Measurements from ENCODE around the gene FNBP1L. TPM values are rescaled to one million over a fixed set of nuclear protein-coding genes. Genes with fewer than 3 reads are reported as not detected.

Gene FNBP1L
- polyA plus RNA-seq, 3 donors: 101 to 125 (median 108) TPM

DNA sequence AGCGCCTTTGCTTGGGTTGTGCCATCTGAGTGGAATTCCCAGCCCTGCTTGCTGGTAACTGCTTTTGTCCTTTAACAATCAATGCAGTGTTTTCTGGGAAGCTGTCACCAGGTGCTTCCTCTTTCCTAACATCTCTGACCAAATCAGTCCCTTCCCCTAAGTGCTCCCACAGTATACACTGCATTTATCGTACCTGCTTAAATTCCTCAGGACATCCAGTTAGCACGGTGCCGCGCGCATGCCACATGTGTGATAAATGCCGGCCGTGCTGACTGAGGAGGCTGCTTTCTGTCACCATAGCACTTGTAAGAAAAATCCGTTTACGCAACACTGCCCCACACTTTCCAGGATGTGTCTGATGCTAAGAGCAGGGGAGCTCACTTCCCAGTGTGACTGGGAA lies 118.3 kb downstream of the FNBP1L start:
- DNase-seq: no peak

DNA sequence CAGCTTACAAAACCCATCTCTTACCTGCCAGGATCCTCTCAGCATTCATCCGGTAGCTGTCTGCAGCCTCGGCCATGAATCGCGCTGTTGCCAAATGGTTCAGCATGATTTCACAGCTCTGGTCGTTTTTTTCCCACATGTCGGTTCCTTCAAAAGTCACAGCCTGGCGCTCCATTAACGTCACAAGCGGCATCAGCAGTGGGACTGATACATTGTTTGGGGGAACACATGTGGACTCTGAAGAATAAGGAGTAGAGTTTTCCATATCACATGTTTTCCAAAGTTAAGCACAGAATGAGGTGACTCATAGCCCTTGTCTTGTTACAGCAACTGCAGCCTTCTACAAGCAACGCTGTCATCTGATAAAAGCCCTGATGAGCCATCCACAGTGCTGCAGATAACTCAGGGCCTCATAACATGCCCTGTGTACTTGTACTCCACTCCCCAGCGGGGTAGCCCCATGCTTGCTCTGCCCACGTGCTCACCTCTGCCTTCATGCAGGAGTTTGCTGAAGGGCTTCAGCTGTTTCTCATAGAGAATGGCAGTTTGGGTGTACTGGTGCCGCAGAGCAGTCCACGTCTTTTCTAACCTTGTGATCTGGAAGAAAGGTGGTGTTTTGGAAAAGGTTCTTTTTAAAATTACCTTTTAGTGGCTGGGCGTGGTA lies 119.5 kb downstream of the FNBP1L start:
- no peak for DNase-seq

DNA sequence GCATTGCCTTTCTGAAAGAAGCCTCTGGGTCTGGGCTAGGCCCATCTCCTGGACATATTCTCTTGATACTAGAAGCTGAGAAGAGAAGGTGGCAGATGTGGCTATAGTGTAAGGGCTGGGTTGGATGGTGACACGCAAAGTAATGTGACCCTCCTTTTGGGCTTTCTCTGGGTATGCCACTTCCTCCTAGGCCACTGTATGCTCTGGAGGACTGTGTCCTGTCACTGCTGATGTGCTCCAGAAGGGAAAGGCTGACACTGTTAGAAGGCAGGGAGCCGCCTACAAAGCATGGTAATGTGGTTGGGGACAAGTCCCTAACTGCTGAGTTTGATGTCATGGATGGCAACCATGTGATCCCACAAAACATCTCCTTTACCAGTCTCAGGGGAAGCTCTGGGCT lies 121.6 kb downstream of the FNBP1L start:
- no peak for DNase-seq

DNA sequence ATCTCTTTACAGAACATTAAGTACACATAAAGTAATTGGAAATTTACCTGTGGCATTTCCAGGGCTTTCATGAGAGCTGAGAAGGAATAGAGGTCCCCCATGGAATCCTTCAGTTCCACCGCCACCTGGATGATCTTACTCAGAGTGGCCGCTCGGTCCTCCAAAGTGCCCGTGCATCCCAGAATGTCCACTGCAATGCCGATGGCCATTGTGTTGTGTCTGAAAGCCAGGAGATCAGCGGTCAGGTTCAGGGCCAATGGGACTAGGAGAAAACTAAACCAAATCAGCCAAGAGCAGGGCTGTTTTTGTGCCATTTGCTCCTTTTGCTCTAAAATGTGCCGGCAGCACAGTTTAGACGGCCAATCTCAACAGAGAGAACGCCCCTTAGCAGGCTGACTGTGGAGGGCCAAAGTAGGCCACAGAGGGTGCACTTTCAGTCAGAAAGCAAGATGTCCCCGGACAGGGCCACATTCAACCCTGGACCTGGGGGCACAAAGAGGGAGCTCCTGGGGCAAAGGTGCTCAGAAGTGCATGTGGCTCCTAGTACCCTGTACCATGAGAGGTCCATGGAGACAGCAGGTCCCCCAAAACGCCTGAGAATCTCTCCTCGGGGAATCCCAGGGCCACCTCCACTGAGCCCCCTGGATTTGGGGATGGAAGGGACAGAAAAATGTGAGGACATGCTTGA lies 123.8 kb downstream of the FNBP1L start:
- DNase-seq: no peak

GRCh38 chr1:93573940-93574469 lies 126.1 kb downstream of the FNBP1L start:
- no peak for DNase-seq

- DNase-seq: no peak
Measured at GRCh38 chr1:93574511-93574910, 126.6 kb downstream of the FNBP1L start.

DNA sequence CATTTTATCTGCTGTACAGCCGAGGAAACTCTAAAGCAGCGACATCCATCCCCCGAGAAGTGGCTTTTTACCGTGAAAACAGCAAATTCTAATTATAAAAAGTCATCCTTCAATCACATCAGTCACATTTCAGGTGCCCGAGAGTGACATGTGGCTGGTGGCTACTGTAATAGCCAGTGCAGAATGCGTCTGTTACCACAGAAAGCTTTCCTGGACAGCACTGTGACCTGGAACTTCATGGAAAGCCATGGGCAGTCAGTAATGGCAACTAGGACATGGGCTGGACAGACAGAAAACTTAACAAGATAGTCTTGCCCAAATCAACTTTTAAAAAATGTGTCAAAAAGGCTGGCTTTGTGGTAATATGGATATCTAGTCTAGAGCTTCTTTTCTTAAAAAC lies 127.1 kb downstream of the FNBP1L start:
- no peak for DNase-seq

- DNase-seq: no peak
Measured at GRCh38 chr1:93575621-93576284, 127.8 kb downstream of the FNBP1L start.

- DNase-seq: no peak
Measured at GRCh38 chr1:93576346-93576745, 128.4 kb downstream of the FNBP1L start.

DNA sequence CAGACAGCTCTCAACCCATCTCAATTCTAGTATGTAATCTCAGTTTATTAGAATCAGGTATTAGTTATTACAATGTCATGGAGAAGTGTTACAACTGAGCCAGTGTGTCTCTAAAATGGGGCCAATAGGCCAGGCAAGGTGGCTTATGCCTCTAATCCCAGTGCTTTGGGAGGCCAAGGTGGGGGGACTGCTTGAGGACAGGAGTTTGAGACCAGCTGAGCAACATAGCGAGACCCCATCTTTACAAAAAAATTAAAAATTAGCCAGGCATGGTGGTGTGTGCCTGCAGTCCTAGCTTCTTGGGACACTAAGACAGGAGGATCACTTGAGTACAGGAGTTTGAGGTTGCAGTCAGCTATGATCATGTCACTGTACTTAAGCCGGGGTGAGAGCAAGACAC lies 128.8 kb downstream of the FNBP1L start:
- no peak for DNase-seq

GRCh38 chr1:93577536-93578432 lies 129.9 kb downstream of the FNBP1L start:
- no peak for DNase-seq

GRCh38 chr1:93578433-93578830 lies 130.5 kb downstream of the FNBP1L start:
- DNase-seq: no peak

DNA sequence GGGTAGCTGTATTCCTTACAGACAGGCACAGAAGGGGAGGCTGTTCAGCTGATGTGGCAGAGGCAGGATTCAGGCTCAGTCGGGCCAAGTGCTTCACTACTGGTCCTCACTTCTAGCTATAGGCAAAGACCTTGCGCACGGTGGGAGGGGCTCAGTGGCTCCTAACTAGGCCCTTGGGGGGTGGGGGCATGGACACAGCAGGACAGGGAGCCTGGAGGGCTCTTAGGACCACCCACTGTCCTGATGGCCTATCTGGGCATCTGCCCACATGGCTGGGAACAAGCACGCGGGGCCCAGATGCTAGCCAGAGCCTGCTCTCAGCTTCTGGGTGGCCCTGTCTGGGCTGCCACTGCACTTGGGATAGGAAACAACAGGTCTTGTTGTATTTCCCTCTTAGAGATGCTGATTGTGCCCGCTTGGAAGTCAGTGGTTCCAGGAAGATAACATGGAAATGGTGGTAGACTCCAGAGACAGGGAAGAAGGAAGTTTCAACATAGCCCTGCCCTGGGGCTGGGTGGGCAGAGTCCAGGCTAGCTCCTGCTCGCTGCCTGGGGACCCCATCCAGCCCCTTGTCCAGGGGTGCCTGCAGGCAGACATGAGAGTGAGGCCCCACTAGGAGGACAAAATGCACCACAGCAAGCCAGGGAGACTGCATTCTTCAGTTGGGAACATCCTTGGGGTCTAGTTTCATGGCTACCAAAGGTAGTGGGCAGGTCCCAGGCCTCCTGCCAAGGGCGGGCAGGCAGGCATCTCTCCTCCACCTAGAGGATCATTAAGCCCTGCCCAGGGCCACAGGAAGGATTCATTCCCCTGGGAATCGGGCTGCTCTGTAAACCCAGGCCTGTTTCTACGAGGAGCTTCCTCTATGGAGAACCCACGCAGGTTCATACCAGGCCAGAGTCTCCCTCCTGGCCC lies 131.2 kb downstream of the FNBP1L start:
- no peak for DNase-seq

- DNase-seq: no peak
Measured at GRCh38 chr1:93579891-93580290, 132.0 kb downstream of the FNBP1L start.

DNA sequence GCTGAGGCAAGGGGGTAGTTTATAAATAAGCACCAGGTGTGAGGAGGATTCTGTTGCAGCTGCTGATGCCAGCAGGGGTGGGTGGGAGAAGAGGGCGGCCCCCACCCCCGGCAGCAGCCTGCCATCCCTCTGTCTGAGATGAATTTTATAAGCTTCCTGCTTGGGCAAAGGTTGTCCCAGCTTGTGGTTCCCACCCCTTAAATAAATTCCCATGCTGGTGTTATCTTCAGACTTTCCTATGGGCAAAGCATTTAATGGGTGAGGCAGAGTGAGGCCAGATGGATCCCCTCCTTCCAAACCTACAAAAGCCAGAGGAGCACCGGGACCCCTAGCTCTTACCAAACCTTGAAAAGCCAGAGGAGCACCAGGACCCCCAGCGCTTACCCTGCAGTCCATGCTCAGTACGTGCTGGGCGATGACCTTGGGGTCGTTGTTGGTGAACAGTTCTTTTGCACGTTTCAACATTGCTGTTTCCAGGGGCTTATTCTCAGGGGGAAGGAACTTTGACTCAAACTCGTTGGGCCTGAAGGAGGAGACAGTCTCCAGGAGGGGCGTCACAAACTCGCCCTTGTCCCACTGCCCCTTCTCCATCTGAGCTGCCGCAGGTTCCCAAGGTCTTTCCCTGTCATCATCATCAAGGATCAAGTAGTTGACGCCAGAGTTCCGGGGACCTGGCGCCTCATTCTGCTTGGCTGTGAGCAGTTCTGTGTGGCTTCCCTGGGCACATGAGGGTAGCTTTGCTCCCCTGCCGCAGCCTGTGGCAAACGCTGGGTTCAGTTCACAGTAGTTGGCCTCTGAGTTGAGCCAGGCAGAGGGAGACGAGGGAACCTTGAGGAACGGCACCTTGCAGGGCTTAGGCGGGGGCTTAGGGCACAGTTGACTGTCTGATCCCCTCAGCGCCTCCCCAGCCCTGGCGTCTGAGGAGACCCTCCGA lies 134.3 kb downstream of the FNBP1L start:
- no peak for DNase-seq

DNA sequence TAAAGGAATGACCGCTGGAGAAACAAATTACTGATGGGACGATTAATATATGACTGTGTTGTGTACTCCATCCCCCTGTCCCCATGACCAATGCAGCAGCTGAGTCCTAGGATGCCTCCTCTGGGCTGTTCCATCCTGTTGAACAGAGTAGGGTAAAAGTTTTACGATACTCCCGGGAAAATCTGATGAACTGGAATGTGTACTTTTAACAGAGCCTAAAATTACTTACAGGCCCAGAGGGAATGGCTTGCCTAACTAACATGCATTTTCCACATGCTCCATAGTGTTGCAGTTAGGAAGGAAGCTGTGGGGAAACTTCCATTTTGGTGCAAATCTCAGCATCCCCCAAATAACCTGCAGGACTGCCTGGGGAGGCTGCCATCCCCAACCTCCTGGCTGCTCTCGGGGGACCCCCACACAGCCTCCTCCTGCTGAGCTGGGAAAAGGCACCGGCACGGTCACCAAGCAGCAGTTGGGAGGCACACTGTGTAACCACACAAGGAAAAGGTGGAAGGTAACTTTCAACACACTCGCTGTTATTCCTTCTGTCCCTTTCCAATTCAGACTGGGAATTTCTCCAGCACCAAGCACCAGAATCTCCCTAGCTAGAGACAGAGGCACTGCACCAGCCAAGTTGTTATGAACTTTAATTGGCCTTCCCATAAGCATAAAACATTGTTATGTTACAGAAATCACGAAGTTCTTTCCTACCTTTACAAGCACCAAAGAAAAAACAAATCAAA lies 136.5 kb downstream of the FNBP1L start:
- DNase-seq: no peak

GRCh38 chr1:93585059-93585966 lies 137.4 kb downstream of the FNBP1L start:
- DNase-seq: no peak

DNA sequence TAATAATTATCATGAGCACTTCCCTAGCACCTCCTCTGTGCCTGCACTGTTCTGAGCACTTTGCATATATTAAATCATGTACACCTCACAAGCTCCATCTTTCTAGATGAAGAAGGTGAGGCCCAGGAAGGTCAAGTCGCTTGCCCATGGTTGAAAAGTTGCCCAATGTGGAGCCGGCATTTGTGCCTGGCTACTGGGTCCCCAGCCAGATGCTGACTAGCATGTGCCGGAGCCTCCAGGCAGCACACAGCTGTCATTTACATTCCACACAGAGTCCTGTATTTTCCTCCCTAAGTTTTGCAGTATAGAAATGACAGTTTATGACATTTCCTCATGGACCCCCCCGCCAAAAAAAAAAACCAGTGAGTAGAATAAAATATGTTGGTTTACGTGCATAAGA lies 139.4 kb downstream of the FNBP1L start:
- no peak for DNase-seq

All from renal pelvis (tissue), 4 donors.